Measurements from ENCODE around the gene PIGU. TPM values are rescaled to one million over a fixed set of nuclear protein-coding genes. Genes with fewer than 3 reads are reported as not detected.
A peak's percentile ranks its signal among the peaks of the same experiment; 100 is the strongest.

The PIGU gene
- total RNA-seq, 1 donor = 9.0 TPM

DNA sequence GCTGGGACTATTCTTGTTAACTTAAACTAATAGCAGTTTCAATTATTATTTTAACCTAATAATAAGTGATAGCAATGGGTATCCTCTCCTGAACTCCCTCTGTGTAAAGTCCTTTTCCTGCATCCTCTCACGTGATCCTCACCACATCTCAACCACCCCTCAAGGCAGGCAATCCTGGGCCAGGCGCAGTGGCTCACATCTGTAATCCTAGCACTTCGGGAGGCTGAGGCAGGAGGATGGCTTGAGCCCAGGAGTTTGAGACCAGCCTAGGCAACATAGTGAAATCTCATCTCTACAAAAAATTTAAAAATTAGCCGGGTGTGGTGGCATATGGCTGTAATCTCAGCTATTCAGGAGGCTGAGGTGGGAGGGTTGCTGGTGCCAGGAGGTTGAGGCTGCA lies 94.7 kb downstream of the PIGU start:
- peak overlapping the region; percentile 50 for H3K27ac ChIP-seq (ENCODE audit: low read depth, low read length)
- H3K4me1 ChIP-seq (ENCODE audit: insufficient read depth, low read length) = peaks cover 40% of the 10 kb centered on the region
- no peak overlapping the region for H3K4me2 ChIP-seq (ENCODE audit: insufficient read depth, low read length)
- no peaks in the 10 kb centered on the region for H3K27me3 ChIP-seq (ENCODE audit: insufficient read depth, low read length)
- no peak overlapping the region for H3K4me3 ChIP-seq (ENCODE audit: insufficient read depth, low read length)
- H3K9me3 ChIP-seq (ENCODE audit: low read depth, low read length) = no peaks in the 10 kb centered on the region
- no peaks in the 10 kb centered on the region for H3K79me2 ChIP-seq (ENCODE audit: insufficient read depth, low read length)
- no peak for DNase-seq (ENCODE audit: insufficient read length, low spot score, missing footprints)
- no peak overlapping the region for H2AFZ ChIP-seq (ENCODE audit: low read length)
- TF ChIP-seq, protein P1, sequence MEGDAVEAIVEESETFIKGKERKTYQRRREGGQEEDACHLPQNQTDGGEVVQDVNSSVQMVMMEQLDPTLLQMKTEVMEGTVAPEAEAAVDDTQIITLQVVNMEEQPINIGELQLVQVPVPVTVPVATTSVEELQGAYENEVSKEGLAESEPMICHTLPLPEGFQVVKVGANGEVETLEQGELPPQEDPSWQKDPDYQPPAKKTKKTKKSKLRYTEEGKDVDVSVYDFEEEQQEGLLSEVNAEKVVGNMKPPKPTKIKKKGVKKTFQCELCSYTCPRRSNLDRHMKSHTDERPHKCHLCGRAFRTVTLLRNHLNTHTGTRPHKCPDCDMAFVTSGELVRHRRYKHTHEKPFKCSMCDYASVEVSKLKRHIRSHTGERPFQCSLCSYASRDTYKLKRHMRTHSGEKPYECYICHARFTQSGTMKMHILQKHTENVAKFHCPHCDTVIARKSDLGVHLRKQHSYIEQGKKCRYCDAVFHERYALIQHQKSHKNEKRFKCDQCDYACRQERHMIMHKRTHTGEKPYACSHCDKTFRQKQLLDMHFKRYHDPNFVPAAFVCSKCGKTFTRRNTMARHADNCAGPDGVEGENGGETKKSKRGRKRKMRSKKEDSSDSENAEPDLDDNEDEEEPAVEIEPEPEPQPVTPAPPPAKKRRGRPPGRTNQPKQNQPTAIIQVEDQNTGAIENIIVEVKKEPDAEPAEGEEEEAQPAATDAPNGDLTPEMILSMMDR (IDR thresholded peaks at IDR 0.05; ENCODE audit: extremely low read depth, low read depth, low read length) = no peak
- peaks cover 13% of the 10 kb centered on the region for H3K36me3 ChIP-seq (ENCODE audit: insufficient read depth, low read length)
- no peaks in the 10 kb centered on the region for H4K20me1 ChIP-seq (ENCODE audit: insufficient read depth, low read length)

DNA sequence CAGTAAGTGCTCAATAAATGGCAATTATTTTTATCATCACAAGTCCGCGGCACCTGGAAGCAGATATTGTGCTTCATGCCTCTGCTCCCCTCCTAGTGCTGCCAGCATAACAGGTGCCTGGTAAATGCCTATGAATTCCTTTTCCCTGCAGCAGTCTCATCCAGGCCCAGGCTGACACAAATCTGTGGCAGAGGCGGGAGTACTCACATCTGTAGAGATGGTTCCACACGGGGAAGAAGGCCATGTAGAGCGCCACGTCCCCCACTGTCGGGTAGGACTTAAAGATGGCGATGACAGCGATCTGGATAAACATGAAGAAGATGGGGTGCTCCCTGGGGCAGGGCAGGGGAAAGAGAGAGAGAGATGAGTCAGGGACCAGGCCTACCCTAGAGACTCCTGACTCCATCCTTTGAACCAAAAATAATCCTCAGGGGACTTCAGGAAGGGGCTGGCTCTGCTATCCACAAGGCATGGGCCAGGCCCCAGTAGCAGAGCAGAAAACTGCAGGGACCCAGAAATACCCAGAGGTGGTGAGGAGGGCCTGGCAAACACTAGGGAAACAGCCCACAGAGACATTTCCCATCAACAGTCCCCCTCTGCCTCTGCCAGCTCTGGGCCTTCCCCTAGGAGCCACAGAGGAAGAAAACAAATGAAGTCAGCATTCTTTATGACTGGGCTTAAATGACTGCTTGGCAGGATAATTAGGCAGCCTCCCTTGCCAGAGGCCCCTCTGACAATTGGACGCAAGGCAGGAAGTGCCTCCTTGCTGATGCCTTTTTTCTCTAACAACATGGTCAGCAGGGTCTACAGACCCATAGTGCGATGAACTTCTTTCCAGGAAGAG lies 95.3 kb downstream of the PIGU start:
- H3K4me2 ChIP-seq (ENCODE audit: insufficient read depth, low read length) = no peak overlapping the region
- no peaks in the 10 kb centered on the region for H4K20me1 ChIP-seq (ENCODE audit: insufficient read depth, low read length)
- H3K9me3 ChIP-seq (ENCODE audit: low read depth, low read length) = no peaks in the 10 kb centered on the region
- TF ChIP-seq, protein P1 (IDR thresholded peaks at IDR 0.05; ENCODE audit: extremely low read depth, low read depth, low read length) = no peak
- no peak overlapping the region for H2AFZ ChIP-seq (ENCODE audit: low read length)
- H3K36me3 ChIP-seq (ENCODE audit: insufficient read depth, low read length) = peaks cover 9% of the 10 kb centered on the region
- H3K27ac ChIP-seq (ENCODE audit: low read depth, low read length) = peak overlapping the region; percentile 50
- peaks cover 40% of the 10 kb centered on the region for H3K4me1 ChIP-seq (ENCODE audit: insufficient read depth, low read length)
- no peaks in the 10 kb centered on the region for H3K27me3 ChIP-seq (ENCODE audit: insufficient read depth, low read length)
- H3K79me2 ChIP-seq (ENCODE audit: insufficient read depth, low read length) = no peaks in the 10 kb centered on the region
- H3K4me3 ChIP-seq (ENCODE audit: insufficient read depth, low read length) = no peak overlapping the region
- no peak for DNase-seq (ENCODE audit: insufficient read length, low spot score, missing footprints)

DNA sequence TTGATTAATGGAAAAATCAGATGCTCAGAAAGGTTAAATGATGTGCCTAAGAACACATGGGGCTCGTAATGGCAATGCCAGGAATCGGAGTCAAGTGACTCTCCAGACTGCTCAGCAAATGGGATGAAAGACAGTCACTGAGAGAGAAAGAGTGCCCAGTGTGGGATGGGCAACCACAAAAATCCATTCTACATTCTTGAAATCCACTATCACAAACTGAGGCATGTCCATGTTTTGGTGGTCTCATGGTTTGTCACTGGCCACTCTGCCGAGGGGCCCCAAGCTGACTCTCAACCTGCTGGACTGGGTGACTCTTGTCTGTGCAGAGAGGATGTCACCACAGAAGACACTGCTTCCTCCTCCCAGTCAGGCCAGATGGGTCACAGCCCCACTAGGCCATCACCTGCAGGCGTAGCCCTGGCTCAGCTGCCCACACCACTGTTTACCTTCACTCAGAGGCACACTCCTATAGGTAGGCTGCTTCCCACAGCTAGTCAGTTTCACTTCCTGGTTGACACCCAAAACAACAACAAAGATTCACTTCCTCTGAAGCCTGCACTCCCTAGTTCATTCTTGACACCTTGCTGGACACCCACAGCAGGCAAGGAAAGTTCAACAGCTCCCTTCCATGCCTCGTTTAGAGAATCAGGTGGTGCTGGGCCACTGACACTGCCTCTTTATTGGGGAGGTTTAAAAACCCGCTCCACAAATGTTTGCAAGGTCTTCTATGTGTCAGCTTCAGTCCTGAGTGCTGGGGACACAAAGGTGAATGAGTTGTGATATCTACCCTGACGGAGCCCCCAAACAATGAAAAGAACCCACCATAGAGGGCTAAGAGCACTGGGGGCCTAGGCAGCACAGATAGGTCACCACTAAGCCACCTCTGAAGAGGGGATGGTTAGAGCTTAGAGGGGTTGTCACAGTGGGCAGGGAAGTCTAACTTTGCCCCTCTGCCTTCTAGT lies 96.6 kb downstream of the PIGU start:
- Histone ChIP-seq H3K27ac (ENCODE audit: low read depth, low read length) (peak overlapping the region; percentile 74), H3K4me3 (ENCODE audit: insufficient read depth, low read length) (no peak overlapping the region), H3K4me2 (ENCODE audit: insufficient read depth, low read length) (peak overlapping the region; percentile 64), H3K4me1 (ENCODE audit: insufficient read depth, low read length) (peaks cover 40% of the 10 kb centered on the region), H3K27me3 (ENCODE audit: insufficient read depth, low read length) (no peaks in the 10 kb centered on the region), H2AFZ (ENCODE audit: low read length) (no peak overlapping the region), H3K79me2 (ENCODE audit: insufficient read depth, low read length) (no peaks in the 10 kb centered on the region), H4K20me1 (ENCODE audit: insufficient read depth, low read length) (no peaks in the 10 kb centered on the region), H3K9me3 (ENCODE audit: low read depth, low read length) (no peaks in the 10 kb centered on the region), H3K36me3 (ENCODE audit: insufficient read depth, low read length) (peaks cover 8% of the 10 kb centered on the region)
- DNase-seq (ENCODE audit: insufficient read length, low spot score, missing footprints) = no peak
- TF ChIP-seq, protein P1 (IDR thresholded peaks at IDR 0.05; ENCODE audit: extremely low read depth, low read depth, low read length) = no peak

Measured in osteoblast (primary cell).